Suprapubic skin (tissue), 4 donors: ENCODE results near the gene PCDHA11.

ENCODE experiments used
- EP300 ChIP-seq: sonication (generic); formaldehyde crosslinking; IDR thresholded peaks from one replicate; pipeline ENCODE4 v1.6.1; 2017; ENCODE audit warnings: antibody characterized with exemption
- POLR2A ChIP-seq, 2 donors: fragments of 450-650 bp; IDR thresholded peaks; one replicate each; pipeline ENCODE4 v1.6.1; 2017; ENCODE audit warnings: antibody characterized with exemption in 2 of 2, mild to moderate bottlenecking in 2 of 2, moderate library complexity in 2 of 2
- POLR2AphosphoS5 ChIP-seq, 3 donors: sonication (generic); formaldehyde crosslinking; IDR thresholded peaks; one replicate each; pipeline ENCODE4 v1.6.1; 2017; ENCODE audit warnings: antibody characterized with exemption in 3 of 3
- TF ChIP-seq, protein P1 (sequence below), 2 donors: fragments of 200-600 bp in 1 of 2; fragments of 450-650 bp in 1 of 2; sonication (generic) in 1 of 2; IDR thresholded peaks; one replicate each; pipeline ENCODE4 v1.5.1; 2016 to 2019; ENCODE audit warnings: antibody characterized with exemption in 2 of 2, mild to moderate bottlenecking in 1 of 2, moderate library complexity in 1 of 2

DNA sequence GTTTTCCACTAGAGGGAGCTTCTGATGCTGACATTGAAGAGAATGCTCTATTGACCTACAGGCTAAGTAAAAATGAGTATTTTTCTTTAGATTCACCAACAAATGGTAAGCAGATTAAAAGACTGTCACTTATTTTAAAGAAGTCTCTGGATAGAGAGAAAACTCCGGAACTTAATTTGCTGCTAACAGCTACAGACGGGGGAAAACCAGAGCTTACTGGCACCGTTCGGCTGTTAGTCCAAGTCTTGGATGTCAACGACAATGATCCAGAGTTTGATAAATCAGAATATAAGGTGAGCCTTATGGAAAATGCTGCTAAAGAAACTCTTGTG lies 764 bp downstream of the PCDHA11 start:
- TF ChIP-seq, protein P1, sequence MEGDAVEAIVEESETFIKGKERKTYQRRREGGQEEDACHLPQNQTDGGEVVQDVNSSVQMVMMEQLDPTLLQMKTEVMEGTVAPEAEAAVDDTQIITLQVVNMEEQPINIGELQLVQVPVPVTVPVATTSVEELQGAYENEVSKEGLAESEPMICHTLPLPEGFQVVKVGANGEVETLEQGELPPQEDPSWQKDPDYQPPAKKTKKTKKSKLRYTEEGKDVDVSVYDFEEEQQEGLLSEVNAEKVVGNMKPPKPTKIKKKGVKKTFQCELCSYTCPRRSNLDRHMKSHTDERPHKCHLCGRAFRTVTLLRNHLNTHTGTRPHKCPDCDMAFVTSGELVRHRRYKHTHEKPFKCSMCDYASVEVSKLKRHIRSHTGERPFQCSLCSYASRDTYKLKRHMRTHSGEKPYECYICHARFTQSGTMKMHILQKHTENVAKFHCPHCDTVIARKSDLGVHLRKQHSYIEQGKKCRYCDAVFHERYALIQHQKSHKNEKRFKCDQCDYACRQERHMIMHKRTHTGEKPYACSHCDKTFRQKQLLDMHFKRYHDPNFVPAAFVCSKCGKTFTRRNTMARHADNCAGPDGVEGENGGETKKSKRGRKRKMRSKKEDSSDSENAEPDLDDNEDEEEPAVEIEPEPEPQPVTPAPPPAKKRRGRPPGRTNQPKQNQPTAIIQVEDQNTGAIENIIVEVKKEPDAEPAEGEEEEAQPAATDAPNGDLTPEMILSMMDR (IDR thresholded peaks at IDR 0.05): no peak
- TF ChIP-seq EP300 (no peak), POLR2AphosphoS5 (IDR thresholded peaks at IDR 0.05) (no peak), POLR2A (IDR thresholded peaks at IDR 0.05) (no peak)
